Activated CD8-positive, alpha-beta memory T cell treated with anti-CD3 and anti-CD28 coated beads for 48 hours (primary cell): ENCODE measurements around the gene MINK1.
"Not testable (repeated sequence)": the region's sequence is repeated elsewhere in the genome, so short reads cannot be mapped to it uniquely, and the experiment has no call there.

Source experiments
- DNase-seq, 3 experiments: peaks; one replicate each; pipeline ENCODE4 v3.0.0-alpha.2; 2020; ENCODE audit warnings: low read depth in 2 of 3, low spot score in 2 of 3

The MINK1 gene

DNA sequence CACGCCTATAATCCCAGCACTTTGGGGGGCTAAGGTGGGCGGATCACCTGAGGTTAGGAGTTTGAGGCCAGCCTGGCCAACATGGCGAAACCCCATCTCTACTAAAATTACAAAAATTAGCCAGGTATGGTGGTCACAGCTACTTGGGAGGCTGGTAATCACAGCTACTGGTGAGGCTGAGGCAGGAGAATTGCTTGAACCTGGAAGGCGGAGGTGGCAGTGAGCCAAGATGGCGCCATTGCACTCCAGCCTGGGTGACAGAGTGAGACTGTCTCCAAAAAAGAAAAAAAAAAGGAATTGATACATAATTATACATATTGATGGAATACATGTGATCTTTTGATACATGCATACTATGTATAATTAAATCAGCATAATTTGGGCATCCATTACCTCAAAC lies 34.4 kb downstream of the MINK1 start:
- not testable (repeated sequence) for DNase-seq

DNA sequence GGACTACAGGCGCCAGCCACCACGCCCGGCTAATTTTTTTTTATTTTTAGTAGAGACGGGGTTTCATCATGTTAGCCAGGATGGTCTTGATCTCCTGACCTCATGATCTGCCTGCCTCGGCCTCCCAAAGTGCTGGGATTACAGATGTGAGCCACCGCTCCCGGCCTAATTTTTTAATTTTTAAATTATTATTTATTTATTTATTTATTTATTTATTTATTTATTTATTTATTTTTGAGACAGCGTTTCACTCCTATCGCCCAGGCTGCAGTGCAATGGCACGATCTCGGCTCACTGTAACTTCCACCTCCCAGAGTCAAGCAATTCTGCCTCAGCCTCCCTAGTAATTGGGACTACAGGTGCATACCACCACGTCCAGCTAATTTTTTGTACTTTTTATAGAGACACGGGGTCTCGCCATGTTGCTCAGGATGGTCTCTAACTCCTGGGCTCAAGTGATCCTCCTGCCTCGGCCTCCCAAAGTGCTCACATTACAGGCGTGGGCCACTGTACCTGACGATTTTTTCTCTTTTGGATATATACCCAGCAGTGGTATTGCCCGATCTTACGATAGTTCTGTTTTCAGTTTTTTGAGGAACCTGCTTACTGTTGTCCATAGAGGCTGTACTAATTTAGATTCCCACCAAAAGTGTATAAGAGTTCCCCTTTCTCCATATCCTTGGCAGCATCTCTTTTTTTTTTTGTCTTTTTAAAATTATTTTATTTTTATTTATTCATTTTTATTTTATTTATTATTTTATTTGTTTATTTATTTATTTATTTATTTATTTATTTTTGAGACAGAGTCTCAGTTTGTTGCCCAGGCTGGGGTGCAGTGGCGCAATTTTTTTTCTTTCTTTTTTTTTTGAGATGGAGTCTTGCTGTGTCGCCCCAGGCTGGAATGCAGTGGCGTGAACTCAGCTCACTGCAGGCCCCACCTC lies 36.2 kb downstream of the MINK1 start:
- not testable (repeated sequence) for DNase-seq

DNA sequence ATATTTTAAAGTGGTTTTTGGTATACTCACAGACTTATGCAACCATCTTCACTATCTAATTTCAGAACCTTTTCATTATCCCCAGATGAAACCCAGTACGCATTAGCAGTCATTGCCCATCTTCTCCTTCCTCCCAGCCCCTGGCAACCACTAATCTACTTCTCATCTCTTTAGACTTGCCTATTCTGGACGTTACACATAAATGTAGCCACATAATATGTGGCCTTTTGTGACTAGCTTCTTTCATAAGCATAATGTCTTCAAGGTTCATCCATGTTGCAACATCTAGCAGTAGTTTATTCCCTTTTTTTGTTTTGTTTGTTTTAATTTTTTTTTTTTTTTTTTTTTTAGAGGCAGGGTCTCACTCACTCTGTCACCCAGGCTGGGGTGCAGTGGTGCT lies 37.7 kb downstream of the MINK1 start:
- DNase-seq = no peak

DNA sequence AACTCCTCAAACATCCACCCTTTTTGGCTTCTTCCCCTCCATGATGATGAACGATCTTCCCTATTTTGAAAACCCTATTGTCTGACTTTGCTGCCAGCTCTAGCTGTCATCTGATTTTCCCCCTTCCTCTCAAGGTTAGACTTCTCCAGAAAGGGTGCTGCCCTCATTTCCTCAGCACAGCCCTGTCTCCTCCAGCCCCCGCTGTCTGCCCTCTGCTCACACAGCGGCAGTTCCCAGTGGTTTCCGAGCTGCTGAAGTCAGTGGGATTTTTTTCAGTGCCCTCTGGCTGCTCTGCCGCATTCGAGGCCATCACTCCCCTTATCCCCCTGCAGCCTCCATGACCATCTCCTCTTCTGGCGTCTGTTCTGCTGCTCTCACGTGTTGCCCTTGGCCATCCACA lies 39.6 kb downstream of the MINK1 start:
- no peak for DNase-seq

DNA sequence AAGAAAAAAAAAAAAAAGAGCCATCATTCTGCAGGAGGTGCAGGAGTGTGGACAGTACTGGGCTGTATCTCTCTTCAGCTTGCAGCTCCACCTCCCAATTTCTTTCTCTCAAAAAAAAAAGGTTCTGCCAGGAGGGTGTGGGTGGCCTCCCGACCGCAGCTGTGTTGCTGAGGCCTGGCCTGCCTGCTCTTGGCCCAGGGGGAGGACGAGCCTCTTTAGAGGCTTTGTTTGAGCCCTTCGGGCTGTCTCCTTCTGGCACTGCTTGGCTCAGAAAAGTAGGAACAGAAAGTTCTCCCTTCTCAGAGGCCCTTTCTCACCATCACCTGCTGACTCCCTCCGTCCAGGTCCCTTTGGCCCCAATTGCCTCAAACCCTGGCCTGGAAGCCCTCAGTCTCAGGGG lies 43.9 kb downstream of the MINK1 start:
- DNase-seq = no peak

DNA sequence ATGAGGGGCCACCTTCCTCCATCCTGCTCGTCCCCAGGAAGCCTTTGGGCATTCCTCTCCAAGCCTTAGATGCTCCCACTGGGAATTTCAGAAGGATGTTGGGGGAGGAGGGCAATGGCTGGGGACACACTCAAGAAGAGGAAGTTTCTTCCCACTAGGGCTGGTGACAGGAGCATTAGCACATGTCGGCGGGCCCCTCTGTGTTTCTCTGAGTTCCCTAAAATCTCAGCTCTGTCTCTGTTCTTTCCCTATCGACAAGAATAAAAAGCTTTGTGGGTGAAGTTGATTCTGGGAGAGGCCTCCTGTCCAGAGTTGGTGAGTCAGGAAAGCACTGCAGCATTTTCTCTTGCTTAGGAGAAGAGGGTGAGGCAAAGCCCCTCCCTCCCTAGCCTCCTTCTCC lies 46.5 kb downstream of the MINK1 start:
- no peak for DNase-seq

DNA sequence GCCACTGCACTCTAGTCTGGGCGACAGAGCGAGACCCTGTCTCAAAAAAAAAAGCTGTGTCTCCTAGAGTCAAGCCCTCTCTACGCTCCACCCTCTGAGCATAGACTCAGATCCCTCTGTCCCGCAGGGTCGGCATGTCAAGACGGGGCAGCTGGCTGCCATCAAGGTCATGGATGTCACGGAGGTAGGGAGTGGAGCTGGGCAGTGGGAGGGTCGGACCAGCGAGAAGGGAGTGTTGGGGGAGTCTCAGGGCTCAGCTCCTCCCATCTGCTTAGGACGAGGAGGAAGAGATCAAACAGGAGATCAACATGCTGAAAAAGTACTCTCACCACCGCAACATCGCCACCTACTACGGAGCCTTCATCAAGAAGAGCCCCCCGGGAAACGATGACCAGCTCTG lies 47.7 kb downstream of the MINK1 start:
- DNase-seq = no peak

DNA sequence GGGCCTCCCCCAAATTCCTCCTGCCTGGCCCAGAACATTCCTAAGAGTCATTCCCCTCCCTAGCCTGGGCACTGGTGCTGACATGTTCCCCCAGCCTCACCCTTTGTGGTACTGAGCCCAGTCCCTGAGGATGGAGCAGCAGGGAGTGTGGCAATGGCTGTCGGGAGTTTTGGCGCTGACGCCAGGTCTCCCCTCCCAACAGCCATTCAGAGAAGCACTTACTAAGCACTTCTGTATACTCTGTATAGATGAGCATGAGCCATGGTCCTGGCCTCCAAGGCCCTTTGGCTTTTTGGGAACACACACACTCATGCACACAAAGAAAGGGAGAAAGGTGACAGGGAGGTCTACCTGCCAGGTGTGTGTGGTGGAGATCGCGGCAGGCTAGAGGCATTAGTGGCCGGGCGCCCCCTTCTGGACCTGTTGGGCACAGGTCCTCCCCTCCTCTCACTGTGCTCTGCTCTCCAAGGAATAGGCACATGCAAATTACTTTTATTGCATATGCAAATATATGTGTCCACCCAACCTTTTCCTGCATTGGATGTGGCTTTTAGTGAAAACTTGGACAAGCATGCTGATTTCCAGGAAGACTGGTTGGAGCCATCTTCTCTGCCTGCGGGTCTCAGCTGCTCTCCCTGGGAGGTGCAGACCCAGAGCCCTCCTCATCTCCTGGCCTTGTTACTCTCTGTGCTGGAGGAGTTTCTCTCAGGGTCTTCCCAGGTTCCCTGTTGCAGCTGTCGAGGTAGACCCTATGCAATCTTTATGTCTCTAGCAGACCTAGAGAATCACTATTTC lies 48.8 kb downstream of the MINK1 start:
- DNase-seq = no peak

DNA sequence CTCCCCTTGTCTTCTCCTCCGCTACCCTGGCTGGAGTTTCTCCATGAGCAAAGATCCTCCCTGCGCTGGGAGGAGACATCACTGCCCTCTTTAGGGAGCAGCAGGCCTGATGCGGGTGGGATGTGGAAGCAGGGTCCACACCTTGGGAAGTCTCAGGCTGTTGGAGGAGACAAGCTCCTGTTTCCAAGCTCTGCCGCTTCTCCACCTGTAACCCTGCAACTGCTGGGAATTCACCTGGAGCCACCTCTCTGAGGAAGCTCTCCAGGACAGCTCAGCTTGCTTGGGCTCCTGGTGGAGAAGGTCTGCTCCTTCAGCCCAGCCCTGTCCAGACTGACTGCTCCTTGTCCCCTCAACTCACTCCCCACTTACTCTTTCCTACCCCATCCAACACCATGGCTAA lies 51.3 kb downstream of the MINK1 start:
- DNase-seq = no peak

DNA sequence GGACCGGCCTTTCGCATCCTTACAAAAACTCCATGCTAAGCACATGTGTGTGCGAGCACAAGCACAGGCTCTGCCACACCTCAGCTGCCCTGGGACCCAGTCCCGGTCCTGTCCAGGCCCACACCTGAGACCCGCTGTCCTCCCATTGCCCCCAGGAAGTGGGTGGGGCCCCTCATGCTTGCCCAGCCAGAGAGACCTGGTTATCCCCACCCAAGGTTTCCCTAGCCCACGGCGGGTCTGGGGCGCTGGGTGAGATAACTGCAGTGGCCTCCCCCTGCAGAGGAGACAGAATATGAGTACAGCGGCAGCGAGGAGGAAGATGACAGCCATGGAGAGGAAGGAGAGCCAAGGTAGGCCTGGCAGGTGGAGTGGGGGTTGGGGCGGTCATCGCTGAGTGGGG lies 53.7 kb downstream of the MINK1 start:
- DNase-seq = no peak

DNA sequence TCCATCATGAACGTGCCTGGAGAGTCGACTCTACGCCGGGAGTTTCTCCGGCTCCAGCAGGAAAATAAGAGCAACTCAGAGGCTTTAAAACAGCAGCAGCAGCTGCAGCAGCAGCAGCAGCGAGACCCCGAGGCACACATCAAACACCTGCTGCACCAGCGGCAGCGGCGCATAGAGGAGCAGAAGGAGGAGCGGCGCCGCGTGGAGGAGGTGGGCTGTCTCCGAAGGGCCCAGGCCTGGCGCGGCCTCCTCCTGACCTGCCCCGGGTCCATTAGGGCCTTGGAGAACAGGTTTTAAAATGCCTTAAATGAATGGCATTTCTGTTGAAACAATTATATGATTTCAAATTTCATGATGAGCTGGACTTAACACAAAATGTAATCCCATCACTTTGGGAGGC lies 54.4 kb downstream of the MINK1 start:
- no peak for DNase-seq

DNA sequence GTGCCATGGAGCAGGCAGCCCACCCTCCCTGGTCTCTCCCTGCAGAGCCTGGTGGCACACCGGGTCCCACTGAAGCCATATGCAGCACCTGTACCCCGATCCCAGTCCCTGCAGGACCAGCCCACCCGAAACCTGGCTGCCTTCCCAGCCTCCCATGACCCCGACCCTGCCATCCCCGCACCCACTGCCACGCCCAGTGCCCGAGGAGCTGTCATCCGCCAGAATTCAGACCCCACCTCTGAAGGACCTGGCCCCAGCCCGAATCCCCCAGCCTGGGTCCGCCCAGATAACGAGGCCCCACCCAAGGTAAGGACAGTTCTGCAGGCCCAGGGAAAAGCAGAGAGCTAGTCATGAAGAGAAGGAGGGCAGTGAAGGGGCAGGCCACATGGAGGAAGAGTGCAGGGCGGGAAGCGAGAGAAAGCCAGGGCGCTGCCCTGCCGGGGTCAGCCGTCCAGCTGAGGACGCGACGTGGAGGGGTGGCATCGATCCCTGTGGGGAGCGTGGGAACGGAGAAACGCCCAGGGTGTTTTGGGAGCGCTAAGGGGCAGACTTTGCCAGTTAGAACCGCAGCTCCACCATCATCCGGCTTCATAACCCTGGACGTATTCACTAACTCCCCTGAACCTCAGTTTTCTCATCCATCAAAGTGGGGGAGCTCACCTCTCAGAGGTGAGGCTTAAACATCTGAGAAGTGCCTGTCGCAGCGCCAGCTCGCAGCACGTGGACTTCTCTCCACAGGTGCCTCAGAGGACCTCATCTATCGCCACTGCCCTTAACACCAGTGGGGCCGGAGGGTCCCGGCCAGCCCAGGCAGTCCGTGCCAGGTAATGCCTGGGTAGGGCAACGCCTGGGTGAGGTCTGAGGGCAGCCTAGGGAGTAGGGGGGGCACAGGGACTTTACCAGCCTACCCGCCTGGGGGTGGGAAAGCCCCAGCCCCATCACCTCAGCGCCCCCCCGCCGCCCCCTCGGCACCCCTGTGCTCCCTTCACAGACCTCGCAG lies 58.6 kb downstream of the MINK1 start:
- no peak for DNase-seq

DNA sequence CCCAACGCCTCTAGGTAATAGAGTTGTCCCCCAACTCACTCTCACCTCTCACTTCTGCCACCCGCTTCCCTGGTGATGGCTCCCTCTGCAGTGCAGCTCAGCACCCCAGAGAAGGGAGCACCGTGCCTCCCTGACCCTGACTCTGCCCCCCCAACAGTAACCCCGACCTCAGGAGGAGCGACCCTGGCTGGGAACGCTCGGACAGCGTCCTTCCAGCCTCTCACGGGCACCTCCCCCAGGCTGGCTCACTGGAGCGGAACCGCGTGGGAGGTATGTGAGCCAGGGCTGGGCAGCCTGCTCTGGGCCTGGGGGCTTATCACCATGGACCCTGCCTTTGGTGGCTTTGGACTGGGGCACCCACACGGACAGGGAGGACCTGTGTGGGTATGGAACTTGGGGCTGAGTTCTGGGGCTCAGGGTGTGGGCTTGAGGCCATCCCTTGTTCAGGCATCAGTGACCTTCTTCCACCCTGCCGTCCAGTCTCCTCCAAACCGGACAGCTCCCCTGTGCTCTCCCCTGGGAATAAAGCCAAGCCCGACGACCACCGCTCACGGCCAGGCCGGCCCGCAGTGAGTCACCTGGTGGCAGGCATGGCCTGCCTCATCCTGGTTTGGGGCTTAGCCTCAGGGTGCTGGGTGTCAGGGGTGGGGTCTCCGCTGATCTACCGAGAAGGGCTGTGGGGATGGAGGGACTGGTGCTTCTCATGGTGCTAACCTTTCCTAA lies 59.5 kb downstream of the MINK1 start:
- DNase-seq = no peak

DNA sequence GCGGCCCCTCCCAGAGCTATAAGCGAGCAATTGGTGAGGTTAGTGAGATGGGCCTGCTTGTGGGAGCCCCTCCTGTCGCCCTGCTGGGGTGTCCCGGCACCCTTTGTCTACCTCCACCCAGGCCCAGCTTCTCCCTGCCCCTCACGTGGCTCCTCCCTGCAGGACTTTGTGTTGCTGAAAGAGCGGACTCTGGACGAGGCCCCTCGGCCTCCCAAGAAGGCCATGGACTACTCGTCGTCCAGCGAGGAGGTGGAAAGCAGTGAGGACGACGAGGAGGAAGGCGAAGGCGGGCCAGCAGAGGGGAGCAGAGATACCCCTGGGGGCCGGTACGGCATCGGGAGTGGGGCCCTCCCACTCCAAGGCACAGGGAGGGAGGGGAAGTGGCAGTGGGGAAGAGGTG lies 60.1 kb downstream of the MINK1 start:
- DNase-seq = no peak

DNA sequence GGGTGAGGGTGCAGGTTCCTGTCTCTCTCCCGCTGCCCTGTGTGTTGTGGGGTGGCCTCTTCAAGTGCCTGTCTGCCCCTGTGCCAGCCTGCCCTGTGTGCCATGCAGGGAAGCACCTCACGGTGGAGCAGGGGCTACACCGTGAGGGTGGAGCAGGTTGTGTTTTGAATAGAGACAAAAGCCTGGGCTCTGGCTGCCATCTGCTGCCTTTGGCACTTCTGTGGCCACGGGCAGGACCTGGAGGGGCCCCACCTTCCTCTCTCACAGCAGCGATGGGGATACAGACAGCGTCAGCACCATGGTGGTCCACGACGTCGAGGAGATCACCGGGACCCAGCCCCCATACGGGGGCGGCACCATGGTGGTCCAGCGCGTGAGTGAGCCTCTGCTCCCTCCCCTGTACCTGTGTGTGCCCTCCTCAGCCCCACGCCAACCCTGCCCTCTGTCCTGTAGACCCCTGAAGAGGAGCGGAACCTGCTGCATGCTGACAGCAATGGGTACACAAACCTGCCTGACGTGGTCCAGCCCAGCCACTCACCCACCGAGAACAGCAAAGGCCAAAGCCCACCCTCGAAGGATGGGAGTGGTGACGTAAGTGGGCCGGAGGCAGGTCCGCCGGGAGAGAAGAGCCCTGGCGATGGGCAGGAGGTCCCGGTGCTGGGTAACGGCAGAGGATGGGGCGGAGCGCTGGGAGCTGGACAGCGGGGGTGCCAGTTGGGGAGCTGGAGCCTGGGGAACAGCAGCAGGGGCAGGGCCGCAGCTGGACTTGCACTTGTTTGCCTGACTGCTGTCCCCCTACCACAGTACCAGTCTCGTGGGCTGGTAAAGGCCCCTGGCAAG lies 60.8 kb downstream of the MINK1 start:
- DNase-seq = no peak

DNA sequence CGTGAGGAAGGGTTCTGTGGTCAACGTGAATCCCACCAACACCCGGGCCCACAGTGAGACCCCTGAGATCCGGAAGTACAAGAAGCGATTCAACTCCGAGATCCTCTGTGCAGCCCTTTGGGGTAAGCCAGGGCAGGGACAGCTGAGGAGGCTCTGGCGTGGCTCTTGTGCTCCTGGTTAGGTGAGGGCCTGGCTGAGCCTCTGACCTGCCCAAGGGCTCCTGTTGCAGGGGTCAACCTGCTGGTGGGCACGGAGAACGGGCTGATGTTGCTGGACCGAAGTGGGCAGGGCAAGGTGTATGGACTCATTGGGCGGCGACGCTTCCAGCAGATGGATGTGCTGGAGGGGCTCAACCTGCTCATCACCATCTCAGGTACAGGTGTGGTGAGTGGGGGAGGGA lies 62.0 kb downstream of the MINK1 start:
- no peak for DNase-seq

DNA sequence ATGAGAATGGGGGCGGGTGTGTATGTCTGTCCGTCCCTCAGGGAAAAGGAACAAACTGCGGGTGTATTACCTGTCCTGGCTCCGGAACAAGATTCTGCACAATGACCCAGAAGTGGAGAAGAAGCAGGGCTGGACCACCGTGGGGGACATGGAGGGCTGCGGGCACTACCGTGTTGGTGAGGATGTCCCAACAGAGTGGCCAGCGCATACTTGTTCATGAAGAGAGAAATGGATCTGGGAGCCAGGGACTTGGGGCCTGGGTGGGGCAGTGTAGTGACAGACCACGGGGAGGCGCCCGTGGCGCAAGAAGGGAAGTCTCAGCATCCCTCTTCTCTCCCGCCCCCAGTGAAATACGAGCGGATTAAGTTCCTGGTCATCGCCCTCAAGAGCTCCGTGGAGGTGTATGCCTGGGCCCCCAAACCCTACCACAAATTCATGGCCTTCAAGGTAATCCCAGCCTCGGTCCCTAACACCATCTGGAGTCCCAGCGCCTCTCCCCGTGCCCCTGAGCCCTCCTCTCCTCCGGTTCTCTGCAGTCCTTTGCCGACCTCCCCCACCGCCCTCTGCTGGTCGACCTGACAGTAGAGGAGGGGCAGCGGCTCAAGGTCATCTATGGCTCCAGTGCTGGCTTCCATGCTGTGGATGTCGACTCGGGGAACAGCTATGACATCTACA lies 62.7 kb downstream of the MINK1 start:
- no peak for DNase-seq

DNA sequence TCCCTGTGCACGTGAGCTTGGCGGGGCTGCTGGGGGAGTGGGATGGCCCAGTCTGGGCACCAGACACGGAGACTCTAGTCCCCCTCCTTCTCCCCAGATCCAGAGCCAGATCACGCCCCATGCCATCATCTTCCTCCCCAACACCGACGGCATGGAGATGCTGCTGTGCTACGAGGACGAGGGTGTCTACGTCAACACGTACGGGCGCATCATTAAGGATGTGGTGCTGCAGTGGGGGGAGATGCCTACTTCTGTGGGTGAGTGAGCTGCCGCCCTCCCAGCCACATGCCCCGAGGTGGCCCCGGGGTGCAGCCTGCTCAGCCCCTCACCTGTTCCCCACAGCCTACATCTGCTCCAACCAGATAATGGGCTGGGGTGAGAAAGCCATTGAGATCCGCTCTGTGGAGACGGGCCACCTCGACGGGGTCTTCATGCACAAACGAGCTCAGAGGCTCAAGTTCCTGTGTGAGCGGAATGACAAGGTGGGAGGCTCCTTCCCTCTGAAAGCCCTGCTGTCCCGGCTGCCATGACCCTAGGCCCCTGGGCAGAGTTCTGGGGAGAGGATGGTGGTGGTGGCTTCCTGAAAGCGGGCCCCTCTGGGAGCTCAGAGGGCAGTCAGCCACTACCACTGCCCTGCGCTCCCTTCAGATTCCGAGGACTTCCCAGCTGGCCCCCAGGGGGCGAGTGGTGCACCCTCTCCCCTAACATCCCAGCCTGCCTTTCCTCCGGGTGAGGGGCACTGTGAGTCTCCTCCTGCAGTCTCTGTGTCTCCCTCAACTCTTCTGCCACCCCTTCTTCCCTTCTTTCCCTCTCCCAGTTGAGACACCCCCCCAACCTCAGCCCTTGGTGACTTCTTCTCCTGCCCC lies 63.4 kb downstream of the MINK1 start:
- DNase-seq = no peak
